GM12864 (cell line): Measurements from ENCODE around the gene FER1L5.

Experiments used
- DNase-seq: peaks from one replicate; pipeline ENCODE4 v3.0.0-alpha.2; 2011; ENCODE audit warnings: low read depth
- H3K4me3 ChIP-seq: 2 replicates; pipeline ENCODE4 v1.5.1; 2011; ENCODE audit warnings: mild to moderate bottlenecking, low read depth, low read length, control low read depth
- CTCF ChIP-seq: IDR thresholded peaks from 2 replicates; pipeline ENCODE4 v1.5.1; 2011; ENCODE audit warnings: low read depth, mild to moderate bottlenecking, moderate library complexity, low read length, control low read depth, inconsistent platforms; ENCODE audit errors: missing control alignments

Gene FER1L5

DNA sequence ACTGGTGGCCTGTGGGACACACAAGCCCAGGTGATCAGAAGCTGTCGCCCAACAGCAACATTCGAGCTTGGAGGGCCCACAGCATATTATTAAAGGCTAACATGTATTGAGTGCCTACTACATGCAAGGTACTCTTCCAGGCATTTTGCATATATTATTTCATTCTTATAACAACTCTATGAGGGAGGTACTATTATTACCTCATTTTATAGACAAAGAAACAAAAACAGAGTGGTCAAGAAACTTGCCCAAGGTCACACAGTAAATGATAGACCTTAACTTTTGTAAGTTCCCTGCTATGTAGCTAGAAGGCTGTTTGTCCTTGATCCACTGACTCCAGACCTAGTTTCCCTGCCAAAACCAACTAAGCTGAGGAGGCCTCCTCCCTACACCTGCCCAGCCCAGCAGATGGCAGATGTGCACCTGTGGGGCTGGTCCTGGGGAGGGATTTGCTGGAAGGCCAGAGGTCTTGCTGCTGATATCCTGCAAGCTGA is 40.2 kb upstream of the FER1L5 start:
- TF ChIP-seq CTCF, result peak; percentile 24
- no peak for DNase-seq
- no peak overlapping the region for H3K4me3 ChIP-seq

DNA sequence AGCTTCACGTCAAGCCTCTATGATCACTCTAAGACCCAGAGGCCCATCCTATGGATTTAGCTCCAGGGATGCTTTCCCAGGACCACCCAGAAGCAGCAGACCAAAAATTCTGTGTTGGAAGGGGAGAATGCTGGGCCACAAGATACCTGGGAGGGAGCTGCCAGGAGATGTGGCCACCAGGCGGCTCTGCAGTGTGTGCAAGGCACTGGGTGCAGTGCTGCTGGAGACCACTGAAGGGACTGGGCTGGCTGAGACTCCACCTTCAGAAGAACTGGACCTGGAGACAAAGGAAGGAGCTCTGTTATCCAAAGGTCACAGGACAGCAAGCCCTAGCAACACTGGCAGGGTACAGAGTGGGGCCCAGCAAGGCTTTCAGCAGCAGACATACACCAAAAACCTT is 38.5 kb upstream of the FER1L5 start:
- no peak for DNase-seq
- H3K4me3 ChIP-seq, result no peak overlapping the region
- TF ChIP-seq CTCF, result peak; percentile 12

DNA sequence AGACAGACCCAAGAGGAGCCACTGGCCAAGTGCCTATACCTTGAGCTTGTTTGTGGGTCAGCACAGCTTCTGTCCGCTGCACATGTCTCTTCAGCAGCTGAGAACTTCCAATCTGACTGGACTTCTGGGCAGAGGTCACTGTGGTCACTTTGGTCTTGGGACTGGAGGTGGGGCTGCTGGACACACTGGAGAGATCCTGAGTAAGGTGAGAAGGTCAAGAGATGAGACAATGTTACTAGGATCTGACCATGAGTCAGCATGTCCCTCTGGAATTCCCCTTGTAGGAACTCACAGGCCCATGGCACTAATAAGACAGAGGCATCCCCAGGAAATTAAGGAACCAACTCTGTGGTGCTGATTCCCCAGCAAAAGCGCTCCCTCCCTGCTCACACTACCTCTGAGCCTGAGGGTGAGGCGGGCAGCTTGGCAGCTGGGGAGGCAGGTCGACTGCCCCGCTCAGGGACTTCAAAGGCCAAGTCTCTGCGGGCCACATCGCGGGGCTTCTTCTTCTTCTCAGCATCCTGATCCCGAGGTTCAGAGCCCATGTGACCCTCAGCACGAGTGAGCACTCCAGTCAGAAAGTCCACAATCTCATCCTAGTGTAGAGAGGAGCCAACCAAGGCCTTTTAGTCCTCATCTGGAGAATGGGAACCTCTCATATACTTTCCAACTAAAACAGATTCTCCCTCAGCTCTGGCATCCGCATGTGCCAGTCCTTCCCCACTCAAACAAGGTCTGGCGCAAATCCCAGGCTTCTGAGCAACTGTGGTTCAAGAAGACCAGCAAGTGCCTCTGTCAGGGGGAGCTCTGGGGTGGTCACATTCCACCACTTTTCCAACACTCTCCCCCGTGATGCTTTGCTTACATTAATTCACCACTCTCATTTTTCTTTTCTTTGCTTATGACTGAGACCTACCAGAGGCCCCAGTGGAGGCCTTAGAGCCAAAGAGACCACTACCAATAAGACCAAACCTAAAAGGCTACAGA is 33.8 kb upstream of the FER1L5 start:
- no peak overlapping the region for H3K4me3 ChIP-seq
- DNase-seq, result peak; percentile 12
- TF ChIP-seq CTCF, result no peak

- DNase-seq, result no peak
- H3K4me3 ChIP-seq, result no peak overlapping the region
- TF ChIP-seq CTCF, result no peak
Measured at GRCh38 chr2:96616128-96616527, 26.4 kb upstream of the FER1L5 start.

DNA sequence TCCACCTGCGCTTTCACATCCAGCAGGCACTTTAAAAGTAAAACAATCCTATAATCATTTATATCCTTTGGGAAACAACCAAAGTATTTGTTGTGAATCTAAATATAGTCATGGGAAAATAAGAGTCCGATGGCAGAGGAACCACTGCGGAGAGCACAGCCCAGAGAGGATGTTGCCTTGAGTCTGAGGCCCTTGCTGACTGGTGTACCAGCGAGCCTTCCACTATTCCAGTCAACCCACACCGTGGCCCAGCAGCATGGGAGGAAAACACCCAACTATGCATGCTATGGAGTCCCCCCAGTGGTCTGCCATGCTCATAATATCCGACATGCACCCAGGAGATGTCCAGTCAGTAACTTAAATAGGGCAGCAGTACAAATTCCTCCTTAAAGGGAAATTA is 26.0 kb upstream of the FER1L5 start:
- TF ChIP-seq CTCF, result no peak
- no peak for DNase-seq
- H3K4me3 ChIP-seq, result no peak overlapping the region

GRCh38 chr2:96617012-96617411 is 25.6 kb upstream of the FER1L5 start:
- no peak overlapping the region for H3K4me3 ChIP-seq
- no peak for DNase-seq
- TF ChIP-seq CTCF, result no peak
